ENCODE data around the gene COL8A1. TPM values are rescaled to one million over a fixed set of nuclear protein-coding genes. Genes with fewer than 3 reads are reported as not detected.

Gene COL8A1
- total RNA-seq, 1 experiment from 2014 or later: 0.87 TPM

DNA sequence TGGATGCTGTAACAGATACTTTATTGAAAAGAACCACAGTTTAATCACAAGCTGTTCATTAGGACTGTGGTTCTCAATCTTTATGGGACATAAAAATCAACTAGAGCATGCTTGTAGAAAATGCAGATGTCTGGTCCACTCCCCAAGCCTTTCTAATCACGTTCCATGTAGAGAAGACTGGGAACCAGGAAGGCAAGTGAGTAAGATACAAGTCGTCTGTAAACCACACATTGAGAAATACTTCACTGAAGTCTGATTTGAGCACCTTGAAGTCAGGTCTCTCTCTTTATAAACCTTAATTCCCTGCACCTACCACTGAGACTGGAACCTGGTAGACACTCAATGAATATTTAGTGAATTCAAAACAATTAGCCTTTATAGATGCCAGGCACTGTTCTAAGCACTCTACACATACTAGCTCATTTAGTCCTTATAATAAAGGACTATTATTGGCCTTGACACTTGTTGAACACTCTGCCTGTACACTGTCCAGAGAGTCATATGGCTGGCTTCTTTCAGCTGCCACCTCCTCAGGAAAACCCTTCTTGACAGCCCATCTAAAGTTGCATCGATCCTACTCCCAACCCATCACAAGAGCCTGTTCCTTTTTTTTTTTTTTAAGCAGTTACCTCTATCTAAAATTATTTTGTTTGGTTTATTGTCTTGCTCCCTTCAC lies 120.2 kb downstream of the COL8A1 start (continued):
- TF ChIP-seq, protein P1, sequence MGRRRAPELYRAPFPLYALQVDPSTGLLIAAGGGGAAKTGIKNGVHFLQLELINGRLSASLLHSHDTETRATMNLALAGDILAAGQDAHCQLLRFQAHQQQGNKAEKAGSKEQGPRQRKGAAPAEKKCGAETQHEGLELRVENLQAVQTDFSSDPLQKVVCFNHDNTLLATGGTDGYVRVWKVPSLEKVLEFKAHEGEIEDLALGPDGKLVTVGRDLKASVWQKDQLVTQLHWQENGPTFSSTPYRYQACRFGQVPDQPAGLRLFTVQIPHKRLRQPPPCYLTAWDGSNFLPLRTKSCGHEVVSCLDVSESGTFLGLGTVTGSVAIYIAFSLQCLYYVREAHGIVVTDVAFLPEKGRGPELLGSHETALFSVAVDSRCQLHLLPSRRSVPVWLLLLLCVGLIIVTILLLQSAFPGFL (CRISPR knock-in tag; IDR thresholded peaks at IDR 0.05; ENCODE audit: borderline replicate concordance): no peak
- TF ChIP-seq ETV6 (CRISPR knock-in tag; IDR thresholded peaks at IDR 0.05): no peak
- no peak for TF ChIP-seq TEAD4 (CRISPR knock-in tag; IDR thresholded peaks at IDR 0.05)
- TF ChIP-seq CREM (CRISPR knock-in tag; IDR thresholded peaks at IDR 0.05): no peak
- TF ChIP-seq, protein P2, sequence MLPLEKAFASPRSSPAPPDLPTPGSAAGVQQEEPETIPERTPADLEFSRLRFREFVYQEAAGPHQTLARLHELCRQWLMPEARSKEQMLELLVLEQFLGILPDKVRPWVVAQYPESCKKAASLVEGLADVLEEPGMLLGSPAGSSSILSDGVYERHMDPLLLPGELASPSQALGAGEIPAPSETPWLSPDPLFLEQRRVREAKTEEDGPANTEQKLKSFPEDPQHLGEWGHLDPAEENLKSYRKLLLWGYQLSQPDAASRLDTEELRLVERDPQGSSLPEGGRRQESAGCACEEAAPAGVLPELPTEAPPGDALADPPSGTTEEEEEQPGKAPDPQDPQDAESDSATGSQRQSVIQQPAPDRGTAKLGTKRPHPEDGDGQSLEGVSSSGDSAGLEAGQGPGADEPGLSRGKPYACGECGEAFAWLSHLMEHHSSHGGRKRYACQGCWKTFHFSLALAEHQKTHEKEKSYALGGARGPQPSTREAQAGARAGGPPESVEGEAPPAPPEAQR (CRISPR knock-in tag; IDR thresholded peaks at IDR 0.05): no peak
- TF ChIP-seq, protein P3, sequence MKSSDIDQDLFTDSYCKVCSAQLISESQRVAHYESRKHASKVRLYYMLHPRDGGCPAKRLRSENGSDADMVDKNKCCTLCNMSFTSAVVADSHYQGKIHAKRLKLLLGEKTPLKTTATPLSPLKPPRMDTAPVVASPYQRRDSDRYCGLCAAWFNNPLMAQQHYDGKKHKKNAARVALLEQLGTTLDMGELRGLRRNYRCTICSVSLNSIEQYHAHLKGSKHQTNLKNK (CRISPR knock-in tag; IDR thresholded peaks at IDR 0.05): no peak
- no peak for TF ChIP-seq ZNF396 (CRISPR knock-in tag; IDR thresholded peaks at IDR 0.05; ENCODE audit: borderline replicate concordance)
- TF ChIP-seq, protein P4, sequence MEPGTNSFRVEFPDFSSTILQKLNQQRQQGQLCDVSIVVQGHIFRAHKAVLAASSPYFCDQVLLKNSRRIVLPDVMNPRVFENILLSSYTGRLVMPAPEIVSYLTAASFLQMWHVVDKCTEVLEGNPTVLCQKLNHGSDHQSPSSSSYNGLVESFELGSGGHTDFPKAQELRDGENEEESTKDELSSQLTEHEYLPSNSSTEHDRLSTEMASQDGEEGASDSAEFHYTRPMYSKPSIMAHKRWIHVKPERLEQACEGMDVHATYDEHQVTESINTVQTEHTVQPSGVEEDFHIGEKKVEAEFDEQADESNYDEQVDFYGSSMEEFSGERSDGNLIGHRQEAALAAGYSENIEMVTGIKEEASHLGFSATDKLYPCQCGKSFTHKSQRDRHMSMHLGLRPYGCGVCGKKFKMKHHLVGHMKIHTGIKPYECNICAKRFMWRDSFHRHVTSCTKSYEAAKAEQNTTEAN (CRISPR knock-in tag; IDR thresholded peaks at IDR 0.05): no peak
- no peak for TF ChIP-seq GRHL2 (CRISPR knock-in tag; IDR thresholded peaks at IDR 0.05; ENCODE audit: insufficient replicate concordance, severe bottlenecking)
- TF ChIP-seq, protein P5, sequence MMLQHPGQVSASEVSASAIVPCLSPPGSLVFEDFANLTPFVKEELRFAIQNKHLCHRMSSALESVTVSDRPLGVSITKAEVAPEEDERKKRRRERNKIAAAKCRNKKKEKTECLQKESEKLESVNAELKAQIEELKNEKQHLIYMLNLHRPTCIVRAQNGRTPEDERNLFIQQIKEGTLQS (CRISPR knock-in tag; conservative IDR thresholded peaks at IDR 0.05): no peak
- no peak for TF ChIP-seq ZNF671 (CRISPR knock-in tag; IDR thresholded peaks at IDR 0.05)
- no peak for TF ChIP-seq SOX15 (CRISPR knock-in tag; IDR thresholded peaks at IDR 0.05)
- TF ChIP-seq TCF7 (CRISPR knock-in tag; IDR thresholded peaks at IDR 0.05; ENCODE audit: low read depth): no peak

DNA sequence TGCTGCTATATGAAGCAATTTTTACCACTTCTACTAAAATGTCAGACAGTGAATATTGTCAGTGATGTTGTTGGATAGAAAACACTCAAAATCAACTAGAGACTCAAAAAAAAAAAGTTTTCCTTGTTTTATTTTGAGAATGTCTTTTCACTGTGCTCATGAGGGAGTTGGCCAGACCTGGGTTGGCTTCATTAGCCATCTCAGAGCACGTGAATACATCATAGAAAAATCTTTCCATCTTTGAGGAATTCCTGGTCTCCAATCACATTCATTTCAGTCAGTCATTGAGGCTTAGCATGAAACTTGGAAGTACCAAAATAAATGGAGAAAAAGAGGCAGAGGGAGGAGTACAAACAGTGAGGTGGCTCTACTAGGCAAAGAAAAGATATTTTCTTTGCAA lies 121.6 kb downstream of the COL8A1 start:
- H3K9me3 Mint-ChIP-seq: no peaks in the 10 kb centered on the region

DNA sequence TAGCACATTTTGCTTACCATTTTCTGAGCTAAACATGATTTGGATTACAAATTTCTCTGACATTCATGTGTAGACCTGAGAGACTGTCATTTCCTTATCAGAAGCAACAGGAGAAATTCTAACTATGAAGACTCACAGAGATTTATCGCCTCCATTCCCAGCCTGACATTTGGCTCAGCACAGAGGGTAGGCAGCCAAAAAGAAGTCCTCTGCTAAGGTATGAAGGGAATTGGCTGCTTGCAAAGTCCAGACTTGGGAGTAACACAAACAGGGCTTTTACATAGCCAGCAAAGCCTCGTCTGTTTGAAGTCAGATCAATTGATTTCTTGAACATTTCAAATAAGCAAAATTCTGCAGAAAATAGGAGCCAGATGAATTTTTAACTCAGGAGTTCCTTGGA lies 122.2 kb downstream of the COL8A1 start:
- no peak for DNase-seq (ENCODE audit: low spot score)
- Mint-ChIP-seq H3K36me3 (no peaks in the 10 kb centered on the region), H3K4me1 (peaks cover 5% of the 10 kb centered on the region; the same call in 1 of the 2 replicates), H3K27ac (no peak overlapping the region), H3K4me3 (no peak overlapping the region), H3K9me3 (no peaks in the 10 kb centered on the region), H3K27me3 (ENCODE audit: low read depth) (no peaks in the 10 kb centered on the region)
- ChIA-PET CTCF (interaction anchor here (1.5 kb wide), 1 partner anchor 261 kb away, joined by 3 read pairs; no protein-coding TSS in a partner anchor), POLR2A (no interaction called here)
- TF ChIP-seq, protein P6, sequence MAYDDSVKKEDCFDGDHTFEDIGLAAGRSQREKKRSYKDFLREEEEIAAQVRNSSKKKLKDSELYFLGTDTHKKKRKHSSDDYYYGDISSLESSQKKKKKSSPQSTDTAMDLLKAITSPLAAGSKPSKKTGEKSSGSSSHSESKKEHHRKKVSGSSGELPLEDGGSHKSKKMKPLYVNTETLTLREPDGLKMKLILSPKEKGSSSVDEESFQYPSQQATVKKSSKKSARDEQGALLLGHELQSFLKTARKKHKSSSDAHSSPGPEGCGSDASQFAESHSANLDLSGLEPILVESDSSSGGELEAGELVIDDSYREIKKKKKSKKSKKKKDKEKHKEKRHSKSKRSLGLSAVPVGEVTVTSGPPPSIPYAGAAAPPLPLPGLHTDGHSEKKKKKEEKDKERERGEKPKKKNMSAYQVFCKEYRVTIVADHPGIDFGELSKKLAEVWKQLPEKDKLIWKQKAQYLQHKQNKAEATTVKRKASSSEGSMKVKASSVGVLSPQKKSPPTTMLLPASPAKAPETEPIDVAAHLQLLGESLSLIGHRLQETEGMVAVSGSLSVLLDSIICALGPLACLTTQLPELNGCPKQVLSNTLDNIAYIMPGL (CRISPR knock-in tag; IDR thresholded peaks at IDR 0.05): no peak
- no peak for TF ChIP-seq ZNF138 (CRISPR knock-in tag; conservative IDR thresholded peaks at IDR 0.05)
- no peak for TF ChIP-seq IRF2 (CRISPR knock-in tag; IDR thresholded peaks at IDR 0.05; ENCODE audit: borderline replicate concordance, low read depth)
- no peak for TF ChIP-seq TP53 (CRISPR knock-in tag; IDR thresholded peaks at IDR 0.05)
- TF ChIP-seq, protein P7, sequence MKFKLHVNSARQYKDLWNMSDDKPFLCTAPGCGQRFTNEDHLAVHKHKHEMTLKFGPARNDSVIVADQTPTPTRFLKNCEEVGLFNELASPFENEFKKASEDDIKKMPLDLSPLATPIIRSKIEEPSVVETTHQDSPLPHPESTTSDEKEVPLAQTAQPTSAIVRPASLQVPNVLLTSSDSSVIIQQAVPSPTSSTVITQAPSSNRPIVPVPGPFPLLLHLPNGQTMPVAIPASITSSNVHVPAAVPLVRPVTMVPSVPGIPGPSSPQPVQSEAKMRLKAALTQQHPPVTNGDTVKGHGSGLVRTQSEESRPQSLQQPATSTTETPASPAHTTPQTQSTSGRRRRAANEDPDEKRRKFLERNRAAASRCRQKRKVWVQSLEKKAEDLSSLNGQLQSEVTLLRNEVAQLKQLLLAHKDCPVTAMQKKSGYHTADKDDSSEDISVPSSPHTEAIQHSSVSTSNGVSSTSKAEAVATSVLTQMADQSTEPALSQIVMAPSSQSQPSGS (CRISPR knock-in tag; IDR thresholded peaks at IDR 0.05; ENCODE audit: borderline replicate concordance, low read depth): no peak
- ATAC-seq: no peak

More for the DNA sequence above, 121.6 kb downstream of the COL8A1 start:
- ATAC-seq (no peak), DNase-seq (ENCODE audit: low spot score) (no peak)
- H3K27me3 Mint-ChIP-seq (ENCODE audit: low read depth): no peaks in the 10 kb centered on the region; the same call in 1 of the 2 replicates
- ChIA-PET CTCF (interaction anchor here (1.5 kb wide), 1 partner anchor 261 kb away, joined by 3 read pairs; no protein-coding TSS in a partner anchor), POLR2A (no interaction called here)
- H3K4me1 Mint-ChIP-seq: peaks cover 3% of the 10 kb centered on the region; the same call in 1 of the 2 replicates
- no peak overlapping the region for H3K4me3 Mint-ChIP-seq
- TF ChIP-seq MYBL2 (CRISPR knock-in tag; IDR thresholded peaks at IDR 0.05) (no peak), MXD4 (CRISPR knock-in tag; IDR thresholded peaks at IDR 0.05; ENCODE audit: borderline replicate concordance) (no peak), TCF7 (CRISPR knock-in tag; IDR thresholded peaks at IDR 0.05; ENCODE audit: low read depth) (no peak), ATF1 (CRISPR knock-in tag; IDR thresholded peaks at IDR 0.05) (no peak)
- TF ChIP-seq, protein P2 (CRISPR knock-in tag; IDR thresholded peaks at IDR 0.05): no peak
- no peak overlapping the region for H3K27ac Mint-ChIP-seq
- H3K36me3 Mint-ChIP-seq: no peaks in the 10 kb centered on the region

All from WTC11 (cell line).